Measurements from ENCODE around the gene ACTN1. TPM values are rescaled to one million over a fixed set of nuclear protein-coding genes. Genes with fewer than 3 reads are reported as not detected.

ACTN1 gene
- total RNA-seq, 3 donors from 2014 or later (not counting 1 experiment from before 2014, with no cell fraction given): 14.9 to 39.5 (median 19.6) TPM

- no peak overlapping the region for H3K4me3 Mint-ChIP-seq
- Histone ChIP-seq H3K27me3 (ENCODE audit: control insufficient read depth, insufficient read depth, low read length) (no peaks in the 10 kb centered on the region), H3K27ac (ENCODE audit: low read length) (no peak overlapping the region), H3K4me3 (ENCODE audit: low read length) (no peak overlapping the region), H3K4me1 (ENCODE audit: control insufficient read depth, insufficient read depth, low read length) (no peaks in the 10 kb centered on the region), H3K9me3 (ENCODE audit: control insufficient read depth, insufficient read depth, low read length) (no peaks in the 10 kb centered on the region), H3K36me3 (ENCODE audit: control insufficient read depth, insufficient read depth, low read length) (no peaks in the 10 kb centered on the region)
- no peak for TF ChIP-seq CTCF (IDR thresholded peaks at IDR 0.05)
- no peak overlapping the region for H3K27ac Mint-ChIP-seq
- 89% methylated on average over 13 of the region's 20 CpGs for WGBS (ENCODE audit: insufficient coverage)
- intact Hi-C loops (cut with micrococcal nuclease): no loop called here
- DNase-seq (no peak), ATAC-seq (no peak)
- H3K9me3 Mint-ChIP-seq: no peaks in the 10 kb centered on the region
- H3K27me3 Mint-ChIP-seq (ENCODE audit: low read depth in 2 of 2): no peaks in the 10 kb centered on the region
- peaks cover 0 to 4% of the 10 kb centered on the region in 2 donors for H3K4me1 Mint-ChIP-seq
- H3K36me3 Mint-ChIP-seq: no peaks in the 10 kb centered on the region
Measured at GRCh38 chr14:68878908-68879307, 100.2 kb downstream of the ACTN1 start.

GRCh38 chr14:68877993-68878575 lies 101.0 kb downstream of the ACTN1 start:
- Mint-ChIP-seq H3K4me1 (peaks cover 0 to 4% of the 10 kb centered on the region in 2 donors), H3K36me3 (no peaks in the 10 kb centered on the region), H3K9me3 (no peaks in the 10 kb centered on the region), H3K27me3 (ENCODE audit: low read depth in 2 of 2) (no peaks in the 10 kb centered on the region), H3K4me3 (no peak overlapping the region), H3K27ac (no peak overlapping the region)
- no peak for TF ChIP-seq CTCF (IDR thresholded peaks at IDR 0.05)
- Histone ChIP-seq H3K9me3 (ENCODE audit: control insufficient read depth, insufficient read depth, low read length) (no peaks in the 10 kb centered on the region), H3K36me3 (ENCODE audit: control insufficient read depth, insufficient read depth, low read length) (no peaks in the 10 kb centered on the region), H3K4me3 (ENCODE audit: low read length) (no peak overlapping the region), H3K4me1 (ENCODE audit: control insufficient read depth, insufficient read depth, low read length) (no peaks in the 10 kb centered on the region), H3K27me3 (ENCODE audit: control insufficient read depth, insufficient read depth, low read length) (no peaks in the 10 kb centered on the region), H3K27ac (ENCODE audit: low read length) (no peak overlapping the region)
- DNase-seq: no peak
- no peak for ATAC-seq
- intact Hi-C loops (cut with micrococcal nuclease): no loop called here
- 96% methylated on average over 18 of the region's 18 CpGs for WGBS (ENCODE audit: insufficient coverage)

- no peak overlapping the region for H3K27ac Mint-ChIP-seq
- H3K4me1 Mint-ChIP-seq: peaks cover 0 to 4% of the 10 kb centered on the region in 2 donors
- Histone ChIP-seq H3K4me1 (ENCODE audit: control insufficient read depth, insufficient read depth, low read length) (no peaks in the 10 kb centered on the region), H3K9me3 (ENCODE audit: control insufficient read depth, insufficient read depth, low read length) (no peaks in the 10 kb centered on the region), H3K27ac (ENCODE audit: low read length) (no peak overlapping the region), H3K27me3 (ENCODE audit: control insufficient read depth, insufficient read depth, low read length) (no peaks in the 10 kb centered on the region), H3K36me3 (ENCODE audit: control insufficient read depth, insufficient read depth, low read length) (no peaks in the 10 kb centered on the region), H3K4me3 (ENCODE audit: low read length) (no peak overlapping the region)
- intact Hi-C loops (cut with micrococcal nuclease): no loop called here
- H3K9me3 Mint-ChIP-seq: no peaks in the 10 kb centered on the region
- no peak overlapping the region for H3K4me3 Mint-ChIP-seq
- no peak for TF ChIP-seq CTCF (IDR thresholded peaks at IDR 0.05)
- no peaks in the 10 kb centered on the region for H3K36me3 Mint-ChIP-seq
- DNase-seq: no peak
- H3K27me3 Mint-ChIP-seq (ENCODE audit: low read depth in 2 of 2): no peaks in the 10 kb centered on the region
- WGBS (ENCODE audit: insufficient coverage): 96% methylated on average over 6 of the region's 6 CpGs
- ATAC-seq: no peak
Measured at GRCh38 chr14:68876976-68877375, 102.1 kb downstream of the ACTN1 start.

- no peak for TF ChIP-seq CTCF (IDR thresholded peaks at IDR 0.05)
- H3K4me1 Mint-ChIP-seq: peaks cover 0 to 4% of the 10 kb centered on the region in 2 donors
- Histone ChIP-seq H3K27me3 (ENCODE audit: control insufficient read depth, insufficient read depth, low read length) (no peaks in the 10 kb centered on the region), H3K4me1 (ENCODE audit: control insufficient read depth, insufficient read depth, low read length) (no peaks in the 10 kb centered on the region), H3K4me3 (ENCODE audit: low read length) (peak overlapping the region; percentile 5), H3K36me3 (ENCODE audit: control insufficient read depth, insufficient read depth, low read length) (no peaks in the 10 kb centered on the region), H3K27ac (ENCODE audit: low read length) (no peak overlapping the region), H3K9me3 (ENCODE audit: control insufficient read depth, insufficient read depth, low read length) (no peaks in the 10 kb centered on the region)
- ATAC-seq (peak in 2 of 3 donors; percentile 40 to 46), DNase-seq (no peak)
- no peak overlapping the region for H3K27ac Mint-ChIP-seq
- intact Hi-C loops (cut with micrococcal nuclease): no loop called here
- H3K27me3 Mint-ChIP-seq (ENCODE audit: low read depth in 2 of 2): no peaks in the 10 kb centered on the region
- no peak overlapping the region for H3K4me3 Mint-ChIP-seq
- WGBS (ENCODE audit: insufficient coverage): 92% methylated on average over 37 of the region's 37 CpGs
- H3K9me3 Mint-ChIP-seq: no peaks in the 10 kb centered on the region
- H3K36me3 Mint-ChIP-seq: no peaks in the 10 kb centered on the region
Measured at GRCh38 chr14:68874746-68875155, 104.4 kb downstream of the ACTN1 start.
